GM23248 (cell line): ENCODE measurements around the gene ZNF354C.

ENCODE experiments used
- EZH2 ChIP-seq: fragments of 200-600 bp; sonication (generic); IDR thresholded peaks from 2 replicates; pipeline ENCODE4 v1.6.1; 2018; ENCODE audit warnings: antibody characterized with exemption, mild to moderate bottlenecking; ENCODE audit not compliant: insufficient read depth, poor library complexity, severe bottlenecking
- EZH2phosphoT487 ChIP-seq: fragments of 200-600 bp; sonication (generic); IDR thresholded peaks from 2 replicates; pipeline ENCODE4 v1.6.1; 2018; ENCODE audit warnings: antibody characterized with exemption, moderate library complexity, mild to moderate bottlenecking, low read depth; ENCODE audit not compliant: insufficient read depth

DNA sequence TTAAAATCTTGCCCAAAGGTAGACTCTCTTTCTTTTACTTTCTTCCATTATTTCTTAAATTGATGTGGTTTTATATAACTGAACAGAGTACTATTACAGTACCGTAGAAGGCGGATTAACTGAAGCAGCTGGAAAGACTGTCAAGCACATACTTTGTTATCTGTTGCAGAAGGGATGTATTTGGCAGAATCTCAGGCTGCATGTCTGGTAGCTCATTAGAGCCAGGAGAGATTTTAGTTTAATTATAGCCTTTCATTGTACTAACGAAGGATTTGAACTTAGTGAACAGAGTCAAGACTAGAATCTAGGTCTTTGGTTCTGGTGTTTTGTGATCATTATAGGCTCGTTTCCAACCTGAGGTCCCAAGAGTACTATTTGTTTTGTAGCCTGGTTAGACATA lies 20.6 kb downstream of the ZNF354C start:
- TF ChIP-seq EZH2 = no peak
- TF ChIP-seq EZH2phosphoT487 = no peak
